K562 (cell line): Measurements from ENCODE around the gene SC5D. TPM values are rescaled to one million over a fixed set of nuclear protein-coding genes. Genes with fewer than 3 reads are reported as not detected.

Experiments
- L3MBTL2 ChIP-seq: fragments of 450-650 bp; IDR thresholded peaks from 2 replicates; pipeline ENCODE4 v1.6.1; 2016; ENCODE audit warnings: mild to moderate bottlenecking, moderate library complexity
- NCOA2 ChIP-seq, 2 experiments: fragments of 450-650 bp; IDR thresholded peaks; 2 replicates each; pipeline ENCODE4 v1.6.1; 2018; ENCODE audit warnings: mild to moderate bottlenecking in 2 of 2, moderate library complexity in 1 of 2; ENCODE audit not compliant: partially characterized antibody in 2 of 2
- polyA plus RNA-seq, 8 experiments: library from polyadenylated mRNA; depleted of rRNA in 4 of 8; stranded (reverse) in 5 of 8; unstranded in 3 of 8; fragments of >200 nt; fragmentation: Nextera tagmentation in 2 of 8; fragmentation: Illumina TruSeq in 1 of 8; extraction: Ambion mirVana in 2 of 8; extraction: Trizol in 1 of 8; gene quantifications; 2 replicates each; pipeline versions ENCODE4 v1.2.1 to v1.2.3, GENCODE V29; 2011 to 2014; ENCODE audit warnings: inconsistent platforms in 1 of 8, missing spikeins in 1 of 8
- total RNA-seq, 7 experiments: library from RNA; depleted of rRNA in 6 of 7; stranded (reverse); fragments of >200 nt in 6 of 7; fragmentation: Illumina TruSeq in 2 of 7; extraction: Trizol in 2 of 7; gene quantifications; 2 replicates each; pipeline versions ENCODE4 v1.2.1 to v1.2.3, GENCODE V29; 2011 to 2021; ENCODE audit warnings: low replicate concordance in 1 of 7
- TF ChIP-seq, protein P1 (sequence below): fragments of 450-650 bp; IDR thresholded peaks from 2 replicates; pipeline ENCODE4 v1.6.1; 2016; ENCODE audit warnings: mild to moderate bottlenecking, moderate library complexity

SC5D gene
- total and polyA plus RNA-seq, 9 of the 15 experiments (the other 6 are each of a cell fraction or from before 2014, with no cell fraction given), result 7.6 to 84.0 (median 17.4) TPM

DNA sequence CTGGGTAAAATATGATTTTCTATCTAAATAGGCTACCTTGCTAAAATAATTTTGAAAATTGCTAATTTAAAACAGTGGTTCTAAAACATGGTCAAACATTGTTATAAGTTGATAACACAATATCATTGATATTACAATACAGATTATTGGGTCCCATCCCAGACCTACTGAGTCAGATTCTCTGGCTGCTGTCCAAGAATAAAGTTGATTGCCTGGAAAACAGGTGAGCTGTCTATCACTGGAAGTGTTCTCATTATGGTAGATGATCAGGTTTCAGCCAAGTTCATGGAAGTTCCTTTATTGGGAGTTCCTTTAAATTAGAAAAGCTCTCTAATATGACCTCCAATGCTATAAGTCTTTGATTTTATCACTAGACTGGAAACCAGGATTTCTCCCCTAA is 52.3 kb downstream of the SC5D start (continued):
- TF ChIP-seq, protein P1, sequence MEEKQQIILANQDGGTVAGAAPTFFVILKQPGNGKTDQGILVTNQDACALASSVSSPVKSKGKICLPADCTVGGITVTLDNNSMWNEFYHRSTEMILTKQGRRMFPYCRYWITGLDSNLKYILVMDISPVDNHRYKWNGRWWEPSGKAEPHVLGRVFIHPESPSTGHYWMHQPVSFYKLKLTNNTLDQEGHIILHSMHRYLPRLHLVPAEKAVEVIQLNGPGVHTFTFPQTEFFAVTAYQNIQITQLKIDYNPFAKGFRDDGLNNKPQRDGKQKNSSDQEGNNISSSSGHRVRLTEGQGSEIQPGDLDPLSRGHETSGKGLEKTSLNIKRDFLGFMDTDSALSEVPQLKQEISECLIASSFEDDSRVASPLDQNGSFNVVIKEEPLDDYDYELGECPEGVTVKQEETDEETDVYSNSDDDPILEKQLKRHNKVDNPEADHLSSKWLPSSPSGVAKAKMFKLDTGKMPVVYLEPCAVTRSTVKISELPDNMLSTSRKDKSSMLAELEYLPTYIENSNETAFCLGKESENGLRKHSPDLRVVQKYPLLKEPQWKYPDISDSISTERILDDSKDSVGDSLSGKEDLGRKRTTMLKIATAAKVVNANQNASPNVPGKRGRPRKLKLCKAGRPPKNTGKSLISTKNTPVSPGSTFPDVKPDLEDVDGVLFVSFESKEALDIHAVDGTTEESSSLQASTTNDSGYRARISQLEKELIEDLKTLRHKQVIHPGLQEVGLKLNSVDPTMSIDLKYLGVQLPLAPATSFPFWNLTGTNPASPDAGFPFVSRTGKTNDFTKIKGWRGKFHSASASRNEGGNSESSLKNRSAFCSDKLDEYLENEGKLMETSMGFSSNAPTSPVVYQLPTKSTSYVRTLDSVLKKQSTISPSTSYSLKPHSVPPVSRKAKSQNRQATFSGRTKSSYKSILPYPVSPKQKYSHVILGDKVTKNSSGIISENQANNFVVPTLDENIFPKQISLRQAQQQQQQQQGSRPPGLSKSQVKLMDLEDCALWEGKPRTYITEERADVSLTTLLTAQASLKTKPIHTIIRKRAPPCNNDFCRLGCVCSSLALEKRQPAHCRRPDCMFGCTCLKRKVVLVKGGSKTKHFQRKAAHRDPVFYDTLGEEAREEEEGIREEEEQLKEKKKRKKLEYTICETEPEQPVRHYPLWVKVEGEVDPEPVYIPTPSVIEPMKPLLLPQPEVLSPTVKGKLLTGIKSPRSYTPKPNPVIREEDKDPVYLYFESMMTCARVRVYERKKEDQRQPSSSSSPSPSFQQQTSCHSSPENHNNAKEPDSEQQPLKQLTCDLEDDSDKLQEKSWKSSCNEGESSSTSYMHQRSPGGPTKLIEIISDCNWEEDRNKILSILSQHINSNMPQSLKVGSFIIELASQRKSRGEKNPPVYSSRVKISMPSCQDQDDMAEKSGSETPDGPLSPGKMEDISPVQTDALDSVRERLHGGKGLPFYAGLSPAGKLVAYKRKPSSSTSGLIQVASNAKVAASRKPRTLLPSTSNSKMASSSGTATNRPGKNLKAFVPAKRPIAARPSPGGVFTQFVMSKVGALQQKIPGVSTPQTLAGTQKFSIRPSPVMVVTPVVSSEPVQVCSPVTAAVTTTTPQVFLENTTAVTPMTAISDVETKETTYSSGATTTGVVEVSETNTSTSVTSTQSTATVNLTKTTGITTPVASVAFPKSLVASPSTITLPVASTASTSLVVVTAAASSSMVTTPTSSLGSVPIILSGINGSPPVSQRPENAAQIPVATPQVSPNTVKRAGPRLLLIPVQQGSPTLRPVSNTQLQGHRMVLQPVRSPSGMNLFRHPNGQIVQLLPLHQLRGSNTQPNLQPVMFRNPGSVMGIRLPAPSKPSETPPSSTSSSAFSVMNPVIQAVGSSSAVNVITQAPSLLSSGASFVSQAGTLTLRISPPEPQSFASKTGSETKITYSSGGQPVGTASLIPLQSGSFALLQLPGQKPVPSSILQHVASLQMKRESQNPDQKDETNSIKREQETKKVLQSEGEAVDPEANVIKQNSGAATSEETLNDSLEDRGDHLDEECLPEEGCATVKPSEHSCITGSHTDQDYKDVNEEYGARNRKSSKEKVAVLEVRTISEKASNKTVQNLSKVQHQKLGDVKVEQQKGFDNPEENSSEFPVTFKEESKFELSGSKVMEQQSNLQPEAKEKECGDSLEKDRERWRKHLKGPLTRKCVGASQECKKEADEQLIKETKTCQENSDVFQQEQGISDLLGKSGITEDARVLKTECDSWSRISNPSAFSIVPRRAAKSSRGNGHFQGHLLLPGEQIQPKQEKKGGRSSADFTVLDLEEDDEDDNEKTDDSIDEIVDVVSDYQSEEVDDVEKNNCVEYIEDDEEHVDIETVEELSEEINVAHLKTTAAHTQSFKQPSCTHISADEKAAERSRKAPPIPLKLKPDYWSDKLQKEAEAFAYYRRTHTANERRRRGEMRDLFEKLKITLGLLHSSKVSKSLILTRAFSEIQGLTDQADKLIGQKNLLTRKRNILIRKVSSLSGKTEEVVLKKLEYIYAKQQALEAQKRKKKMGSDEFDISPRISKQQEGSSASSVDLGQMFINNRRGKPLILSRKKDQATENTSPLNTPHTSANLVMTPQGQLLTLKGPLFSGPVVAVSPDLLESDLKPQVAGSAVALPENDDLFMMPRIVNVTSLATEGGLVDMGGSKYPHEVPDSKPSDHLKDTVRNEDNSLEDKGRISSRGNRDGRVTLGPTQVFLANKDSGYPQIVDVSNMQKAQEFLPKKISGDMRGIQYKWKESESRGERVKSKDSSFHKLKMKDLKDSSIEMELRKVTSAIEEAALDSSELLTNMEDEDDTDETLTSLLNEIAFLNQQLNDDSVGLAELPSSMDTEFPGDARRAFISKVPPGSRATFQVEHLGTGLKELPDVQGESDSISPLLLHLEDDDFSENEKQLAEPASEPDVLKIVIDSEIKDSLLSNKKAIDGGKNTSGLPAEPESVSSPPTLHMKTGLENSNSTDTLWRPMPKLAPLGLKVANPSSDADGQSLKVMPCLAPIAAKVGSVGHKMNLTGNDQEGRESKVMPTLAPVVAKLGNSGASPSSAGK, result no peak
- TF ChIP-seq L3MBTL2, result no peak
- TF ChIP-seq NCOA2 (IDR thresholded peaks at IDR 0.05; ENCODE audit: partially characterized antibody in 2 of 2), result no peak
- TF ChIP-seq, all 486 proteins: peak for 0
